ENCODE data around the gene LTC4S. TPM values are rescaled to one million over a fixed set of nuclear protein-coding genes. Genes with fewer than 3 reads are reported as not detected.

Gene LTC4S
- total RNA-seq, 1 experiment from 2014 or later: 3.7 TPM

- Histone ChIP-seq H3K9me3 (ENCODE audit: control insufficient read depth, low read depth, low read length) (no peaks in the 10 kb centered on the region), H3K79me1 (ENCODE audit: insufficient read depth, low read depth, low read length, poor library complexity, severe bottlenecking) (peaks cover 9% of the 10 kb centered on the region), H2BK20ac (ENCODE audit: low read depth, low read length, poor library complexity, severe bottlenecking) (no peak overlapping the region), H4K91ac (ENCODE audit: insufficient read length, low read depth, low read length) (no peak overlapping the region), H3K27ac (ENCODE audit: insufficient read length, low read depth, low read length) (no peak overlapping the region), H3K14ac (ENCODE audit: insufficient read depth, low read length) (no peak overlapping the region), H3K56ac (ENCODE audit: insufficient read length, low read depth, low read length) (no peak overlapping the region), H2AK5ac (ENCODE audit: insufficient read length, low read length) (no peak overlapping the region), H2BK120ac (ENCODE audit: low read depth, low read length, poor library complexity, severe bottlenecking) (no peak overlapping the region), H4K5ac (ENCODE audit: insufficient read length, low read depth, low read length) (no peak overlapping the region), H3K4me1 (ENCODE audit: insufficient read depth, low read length) (peaks cover 9% of the 10 kb centered on the region; the same call in 1 of the 2 replicates), H4K20me1 (ENCODE audit: control insufficient read depth, insufficient read depth, insufficient read length) (no peaks in the 10 kb centered on the region), H4K8ac (replicated peaks; ENCODE audit: insufficient read length, low read depth, low read length) (no peak overlapping the region), H3K27me3 (ENCODE audit: insufficient read depth, low read length) (no peaks in the 10 kb centered on the region), H2BK12ac (ENCODE audit: insufficient read length, low read depth, low read length) (no peak overlapping the region), H3K23me2 (ENCODE audit: insufficient read length, low read depth, low read length, poor library complexity, severe bottlenecking) (no peaks in the 10 kb centered on the region), H3K4me2 (ENCODE audit: insufficient read depth, insufficient read length, low read length) (no peak overlapping the region), H2BK15ac (ENCODE audit: low read depth, low read length) (no peak overlapping the region), H3K79me2 (ENCODE audit: insufficient read depth, low read length) (peaks cover 15% of the 10 kb centered on the region; the same call in 1 of the 2 replicates), H3K4ac (ENCODE audit: low read depth, low read length) (no peak overlapping the region), H3T11ph (ENCODE audit: low read length) (no peak overlapping the region), H2BK5ac (ENCODE audit: insufficient read length, low read length) (no peak overlapping the region), H3K9ac (ENCODE audit: extremely low read depth, insufficient read length, low read length) (no peak overlapping the region), H3K23ac (ENCODE audit: insufficient read length, low read depth, low read length) (no peak overlapping the region), H3K18ac (ENCODE audit: insufficient read length, low read depth, low read length) (no peak overlapping the region), H2AFZ (ENCODE audit: low read length) (no peak overlapping the region)
- Mint-ChIP-seq H3K4me3 (no peak overlapping the region), H3K36me3 (ENCODE audit: insufficient read depth in 1 of 3, low read depth in 3 of 3) (peaks cover 2 to 5% (median 2%) of the 10 kb centered on the region in 3 experiments; a peak in 4 of 7 replicates), H3K4me1 (peaks cover 49 to 58% of the 10 kb centered on the region in 2 experiments), H3K27me3 (ENCODE audit: low read depth) (no peaks in the 10 kb centered on the region; the same call in 1 of the 2 replicates), H3K27ac (no peak overlapping the region; a peak in 1 of 7 replicates), H3K9me3 (no peaks in the 10 kb centered on the region)
- TF ChIP-seq CTCF (conservative IDR thresholded peaks at IDR 0.05): no peak
- whole genome bisulfite sequencing (ENCODE audit: extremely low coverage, insufficient read length, low lambda C conversion rate): no CpG with 5 or more reads among the region's 8 CpGs
- no peak for DNase-seq
Measured at GRCh38 chr5:179758955-179759354, 34.8 kb upstream of the LTC4S start.

Measured in H9 (cell line).